DMS79 treated with DMSO at 0.1 percent for 48 hours (cell line): ENCODE results near the gene TTC12.

Experiments used
- DNase-seq: peaks from one replicate; lab custom pipeline; 2025; lab: John Stamatoyannopoulos, UW

Gene TTC12

DNA sequence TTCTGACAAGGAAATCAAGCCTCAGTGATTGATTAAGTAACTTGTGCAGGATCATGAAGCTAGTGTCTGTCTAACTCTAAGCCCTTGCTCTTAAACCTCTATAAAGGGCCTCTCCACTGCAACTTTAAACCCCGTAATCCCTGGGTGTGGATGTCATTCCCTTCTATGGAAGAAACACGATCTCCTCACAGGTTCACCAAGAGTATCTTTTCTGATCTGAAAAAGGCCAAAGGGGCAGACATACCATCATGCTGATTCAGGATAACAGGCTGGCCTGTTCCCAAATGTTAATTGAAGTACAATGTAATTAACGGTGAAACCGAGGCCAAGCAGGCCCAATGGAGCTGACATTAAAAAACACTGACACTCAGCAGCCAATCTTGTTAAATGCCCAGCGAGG lies 17.1 kb downstream of the TTC12 start:
- peak; percentile 23 for DNase-seq

GRCh38 chr11:113332023-113332422 lies 17.6 kb downstream of the TTC12 start:
- DNase-seq = no peak

- no peak for DNase-seq
These were observed 18.4 kb downstream of the TTC12 start for GRCh38 chr11:113332638-113333329.

DNA sequence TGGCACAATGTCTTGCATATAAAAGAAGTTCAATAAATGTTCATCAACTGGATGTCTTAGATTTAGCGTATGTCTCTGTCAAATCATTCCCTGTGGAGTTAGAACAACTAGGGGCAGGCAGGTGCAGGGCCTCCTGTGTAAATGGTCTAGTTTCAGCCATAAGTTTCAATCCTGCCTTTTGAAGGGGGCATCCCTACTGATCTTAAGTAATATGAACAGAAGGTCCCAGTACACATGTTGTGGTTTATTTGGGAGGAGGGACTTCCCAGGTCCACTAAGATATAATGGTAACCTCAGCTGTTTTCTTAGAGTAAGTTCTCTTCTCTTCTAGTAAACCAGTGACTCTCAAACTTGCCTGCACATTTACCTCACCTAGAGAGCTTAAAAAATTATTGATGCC lies 19.8 kb downstream of the TTC12 start:
- DNase-seq = no peak

- no peak for DNase-seq
These were observed 24.3 kb downstream of the TTC12 start for GRCh38 chr11:113338730-113339129.

GRCh38 chr11:113339929-113340589 lies 25.7 kb downstream of the TTC12 start:
- DNase-seq = no peak

DNA sequence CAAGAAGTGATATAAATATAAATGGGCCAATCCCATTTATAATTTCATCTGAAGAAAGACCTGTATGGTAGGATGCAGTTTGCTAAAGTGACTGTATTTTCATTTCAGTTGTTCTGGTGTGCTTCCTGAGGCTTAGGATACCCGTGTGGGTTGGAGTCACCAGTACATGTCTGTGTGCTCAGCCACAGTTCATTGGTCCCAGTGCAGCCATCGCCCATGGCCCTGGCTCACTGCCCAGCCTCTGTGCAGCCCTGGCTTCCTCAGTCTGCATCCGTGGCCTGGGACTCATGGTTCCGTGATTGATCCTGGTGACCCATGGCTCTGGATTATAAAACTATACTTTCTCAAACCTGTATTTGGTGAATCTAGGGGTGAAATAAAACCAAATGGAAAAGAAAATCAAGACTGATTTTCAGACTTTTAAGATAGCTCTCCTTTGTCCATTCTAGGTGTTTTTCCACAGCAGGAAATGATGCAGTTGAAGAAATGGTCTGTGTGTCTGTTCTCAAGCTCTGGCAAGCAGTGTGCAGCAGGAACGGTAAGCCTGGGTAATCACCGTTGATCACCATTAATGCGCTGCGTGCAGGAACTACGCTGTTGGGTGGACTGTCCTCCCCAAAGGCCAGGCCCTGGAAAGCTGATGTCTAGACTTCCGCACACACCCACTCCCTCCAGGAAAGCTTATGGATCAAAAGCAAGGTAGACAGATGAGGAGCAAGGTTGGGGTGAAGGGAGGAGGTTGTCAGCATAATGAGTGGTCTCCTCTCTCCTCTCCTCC lies 27.2 kb downstream of the TTC12 start:
- DNase-seq = peak; percentile 15

DNA sequence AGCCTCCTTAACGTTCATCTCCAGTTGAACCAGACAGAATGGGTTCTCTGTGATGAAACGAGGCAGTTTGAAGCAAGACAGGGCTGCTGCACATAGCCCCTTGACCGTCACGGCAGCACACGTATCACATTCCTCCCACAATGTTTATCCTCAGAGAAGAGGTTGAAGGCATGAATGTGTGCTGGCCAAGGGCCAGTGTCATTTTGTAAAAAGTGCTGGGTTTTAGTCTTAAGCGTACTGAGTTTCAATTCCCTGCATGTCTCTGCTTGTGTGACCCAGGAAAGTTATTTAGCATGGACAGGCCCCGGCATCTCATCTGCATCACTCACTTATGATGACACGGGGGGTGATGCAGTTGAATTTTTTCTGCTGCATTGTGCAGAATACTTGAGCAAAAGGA lies 31.6 kb downstream of the TTC12 start:
- DNase-seq = peak; percentile 41

DNA sequence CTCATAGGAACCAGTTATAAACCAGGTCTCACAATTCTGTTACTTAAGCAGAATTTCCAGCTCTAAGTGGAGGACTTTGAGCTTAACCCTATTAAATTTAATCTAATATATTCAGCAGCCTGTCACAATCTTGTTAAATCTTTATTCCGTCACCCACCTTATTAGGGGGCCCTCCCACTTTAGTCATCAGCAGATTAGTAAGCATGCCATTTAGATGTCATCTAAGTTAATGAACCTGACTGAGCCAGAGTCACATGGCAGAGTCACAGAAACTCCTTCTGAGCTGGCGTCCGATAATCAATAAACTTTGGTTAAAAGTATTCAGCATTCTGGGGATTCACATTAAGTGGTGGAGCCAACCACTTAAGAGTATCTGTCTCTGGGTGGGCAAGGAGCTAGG lies 35.1 kb downstream of the TTC12 start:
- no peak for DNase-seq

GRCh38 chr11:113350336-113351067 lies 36.1 kb downstream of the TTC12 start:
- DNase-seq = no peak

- DNase-seq = no peak
These were observed 36.7 kb downstream of the TTC12 start for GRCh38 chr11:113351068-113351450.

DNA sequence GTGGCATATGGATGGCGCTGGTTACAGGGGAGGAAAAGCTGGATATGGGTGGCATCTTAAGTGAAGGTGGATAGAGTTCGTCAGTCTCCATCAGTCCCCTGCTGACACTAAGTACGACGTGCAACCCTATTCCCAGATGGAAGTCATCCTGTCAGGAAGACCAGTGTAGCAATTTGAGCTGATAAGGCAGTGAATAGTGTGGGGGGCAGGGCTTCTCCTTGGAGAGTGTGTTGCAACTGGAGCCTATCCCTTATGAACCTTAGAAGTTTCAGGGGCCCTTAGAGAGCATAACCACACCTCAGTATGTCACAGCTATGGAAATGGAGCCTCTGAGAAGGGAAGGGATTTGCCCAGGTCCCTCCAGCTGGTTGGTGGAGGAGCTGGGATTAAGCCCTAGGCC lies 37.1 kb downstream of the TTC12 start:
- DNase-seq = no peak

DNA sequence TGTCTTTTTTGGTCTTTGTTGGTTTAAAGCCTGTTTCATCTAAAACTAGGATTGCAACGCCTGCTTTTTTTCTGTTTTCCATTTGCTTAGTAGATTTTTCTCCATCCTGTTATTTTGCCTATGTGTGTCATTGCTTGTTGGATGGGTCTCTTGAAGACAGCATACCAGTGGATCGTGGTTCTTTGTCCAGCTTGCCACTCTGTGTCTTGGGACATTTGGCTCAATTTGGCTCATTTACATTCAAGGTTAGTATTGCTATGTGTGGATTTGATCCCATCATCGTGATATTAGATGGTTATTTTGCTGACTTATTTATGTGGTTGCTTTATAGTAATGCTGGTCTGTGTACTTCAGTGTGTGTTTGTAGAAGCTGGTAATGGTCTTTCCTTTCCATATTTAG lies 41.8 kb downstream of the TTC12 start:
- DNase-seq = no peak

GRCh38 chr11:113363406-113363805 lies 49.0 kb downstream of the TTC12 start:
- DNase-seq = no peak

DNA sequence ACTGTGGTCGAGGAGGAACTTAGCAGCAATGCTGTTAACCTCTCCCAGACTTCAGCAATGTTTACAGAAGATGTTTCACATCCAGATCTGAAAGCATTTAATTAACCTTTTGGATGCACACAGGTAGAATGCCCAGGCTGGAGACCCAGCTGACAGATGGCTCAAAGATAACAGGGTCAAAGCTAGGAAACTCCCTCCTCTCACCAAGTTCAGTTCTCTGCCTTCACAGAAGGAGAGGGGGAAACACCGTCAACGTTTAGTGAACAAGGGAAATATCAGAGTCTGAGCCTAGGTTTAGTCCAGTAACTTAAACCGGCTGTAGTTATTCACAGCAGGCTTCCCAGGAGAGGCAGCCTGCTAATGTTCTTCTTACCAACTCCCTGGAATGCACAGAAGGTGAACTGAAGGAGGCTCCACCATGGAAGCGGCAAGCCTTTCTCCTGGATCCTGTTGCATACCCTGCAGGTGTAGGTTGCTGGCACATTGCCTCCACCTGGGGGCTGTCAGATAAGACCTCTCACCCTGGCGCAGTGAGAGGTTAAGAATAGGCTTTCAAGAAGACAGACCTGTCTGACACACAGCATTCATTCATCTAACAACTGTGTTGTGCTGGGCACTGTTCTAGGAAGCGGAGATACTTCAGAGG lies 49.7 kb downstream of the TTC12 start:
- DNase-seq = no peak

DNA sequence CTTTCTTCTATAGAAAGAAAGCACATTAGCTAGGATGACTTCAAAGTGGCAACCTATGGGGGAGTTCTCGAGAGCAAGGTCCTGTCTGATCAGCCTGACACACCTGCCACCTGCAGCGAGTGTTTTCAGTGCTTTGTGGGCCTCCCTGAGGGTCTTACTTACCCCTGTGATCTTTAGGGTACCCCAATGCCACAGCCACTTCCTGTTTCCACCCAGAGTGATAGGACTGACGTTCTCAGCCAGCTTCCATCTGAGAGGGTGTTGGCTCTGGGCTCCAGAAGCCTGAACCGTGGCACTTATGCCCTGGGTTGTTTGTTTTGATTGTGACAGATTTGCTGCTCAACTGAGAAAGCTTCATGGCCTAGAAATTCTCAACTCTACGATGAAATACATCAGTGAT lies 51.5 kb downstream of the TTC12 start:
- DNase-seq = no peak

DNA sequence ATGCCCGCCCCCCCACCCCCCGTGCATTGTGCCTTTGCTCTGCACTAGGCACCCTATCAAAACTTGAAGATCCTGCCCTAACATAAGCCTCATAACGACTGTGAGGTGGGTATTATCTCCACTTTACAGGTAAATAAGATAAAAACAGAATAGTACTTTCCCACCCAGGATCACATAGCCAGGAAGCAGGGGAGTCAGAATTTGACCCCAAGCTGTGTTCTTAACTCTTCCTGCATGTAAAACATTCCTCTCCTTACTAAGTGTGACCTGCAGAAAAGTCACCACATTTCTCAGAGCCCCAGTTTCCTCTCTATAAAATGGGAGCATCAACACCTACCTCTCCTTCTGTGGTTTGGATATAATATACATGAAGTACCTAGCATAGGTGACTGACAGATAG lies 55.0 kb downstream of the TTC12 start:
- DNase-seq = no peak

DNA sequence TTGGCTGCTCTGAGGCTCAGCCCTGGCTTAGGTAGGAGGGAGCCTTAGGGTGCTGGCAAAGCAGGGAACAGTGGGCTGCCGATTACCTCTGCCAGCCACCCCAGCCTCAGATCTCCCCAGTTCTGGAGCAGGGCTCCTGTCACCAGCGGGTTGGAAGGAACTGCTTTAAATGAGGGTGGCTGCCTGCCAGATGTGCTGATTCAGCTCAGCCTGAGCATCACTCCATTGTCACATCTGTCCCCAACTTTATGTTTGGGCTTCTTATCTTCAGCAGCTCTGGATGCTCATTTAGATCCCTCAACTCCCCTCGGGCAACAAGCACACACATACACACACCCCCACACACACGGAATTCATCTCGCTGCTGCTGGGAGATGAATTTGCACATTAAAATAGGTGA lies 56.3 kb downstream of the TTC12 start:
- no peak for DNase-seq

DNA sequence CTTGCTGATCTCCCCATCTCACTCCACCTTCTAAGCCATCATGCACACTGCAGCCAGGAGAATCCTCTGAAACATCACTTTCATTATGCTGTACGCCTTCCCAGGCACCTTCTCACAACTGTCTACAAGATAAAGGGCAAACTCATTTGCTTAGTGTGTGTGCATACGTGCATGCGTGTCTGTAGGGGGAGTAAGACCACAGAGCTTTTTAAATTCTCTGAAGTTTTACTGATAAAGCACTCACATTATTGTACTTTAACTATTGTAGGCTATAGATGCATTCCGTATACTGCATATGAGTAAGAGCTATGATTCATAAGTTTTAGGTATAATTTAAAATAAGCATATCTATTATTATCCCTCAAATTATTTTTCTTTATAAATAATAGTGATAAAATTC lies 57.9 kb downstream of the TTC12 start:
- no peak for DNase-seq

DNA sequence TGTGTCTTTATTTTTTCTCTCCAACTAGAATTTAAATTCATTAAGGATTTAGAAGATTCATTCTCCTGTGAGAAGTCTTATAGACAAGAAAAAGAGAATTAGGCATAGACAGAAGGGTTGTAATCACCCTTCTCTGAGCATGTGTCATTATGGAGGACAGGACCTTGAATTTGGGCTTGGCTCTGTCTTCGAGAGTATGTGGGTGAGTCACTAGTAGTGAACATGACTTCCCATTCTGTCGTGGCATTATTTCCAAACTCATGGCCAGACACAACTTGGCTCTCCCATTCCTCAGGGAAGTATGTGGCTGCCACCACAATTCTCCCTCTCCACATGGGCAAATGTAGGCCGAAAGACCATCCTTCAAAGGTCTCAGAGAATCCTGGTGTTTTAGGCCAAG lies 58.9 kb downstream of the TTC12 start:
- no peak for DNase-seq

- no peak for DNase-seq
These were observed 59.7 kb downstream of the TTC12 start for GRCh38 chr11:113373981-113374560.

- DNase-seq = no peak
These were observed 61.0 kb downstream of the TTC12 start for GRCh38 chr11:113375402-113375801.
